T-cell (primary cell): ENCODE data around the gene OPRPN. TPM values are rescaled to one million over a fixed set of nuclear protein-coding genes. Genes with fewer than 3 reads are reported as not detected.

Experiments
- ATAC-seq, 4 experiments: fragments of 200-7000 bp in 3 of 4; fragments of 150-1000 bp in 1 of 4; cut with Tn5 transposase; replicated peaks in 1 of 4; 1 replicate in 3 of 4; 2 replicates in 1 of 4; pipeline ENCODE4 v1.10.0; 2021; ENCODE audit warnings: moderate library complexity in 3 of 4, mild to moderate bottlenecking in 2 of 4, moderate number of reproducible peaks in 1 of 4
- CTCF ChIA-PET, 2 donors: fragments of 300-600 bp; sonication (Branson Sonifier 250); formaldehyde crosslinking; loops; one replicate each; lab custom pipeline; 2022; ENCODE audit warnings: antibody characterized with exemption in 2 of 2; lab: Charles Lee
- POLR2A ChIA-PET, 2 donors: fragments of 300-600 bp; sonication (Branson Sonifier 250); formaldehyde crosslinking; loops; one replicate each; lab custom pipeline; 2022; ENCODE audit warnings: antibody characterized with exemption in 2 of 2; lab: Charles Lee
- DNase-seq, 35 experiments: peaks; one replicate each; pipeline versions ENCODE4 v3.0.0 to v3.0.0-alpha.2; 2013 to 2023
- H3K27ac ChIP-seq: one replicate; pipeline ENCODE4 v1.5.1; 2013; ENCODE audit warnings: low read length
- H3K27me3 ChIP-seq, 2 experiments: replicated peaks in 1 of 2; 1 replicate in 1 of 2; 2 replicates in 1 of 2; pipeline versions ENCODE4 v1.6.1 to v1.7.0; 2013; ENCODE audit warnings: low read length in 1 of 2, mixed read lengths in 1 of 2; ENCODE audit not compliant: control insufficient read depth in 2 of 2, insufficient read depth in 2 of 2; ENCODE audit errors: extremely low read depth in 1 of 2
- H3K36me3 ChIP-seq, 2 donors: 1 replicate in 1 of 2; 2 replicates in 1 of 2; pipeline versions ENCODE4 v1.6.1 to v1.7.0; 2013; ENCODE audit warnings: low read length in 1 of 2; ENCODE audit not compliant: control insufficient read depth in 2 of 2, insufficient read depth in 1 of 2; ENCODE audit errors: extremely low read depth in 1 of 2
- H3K4me1 ChIP-seq, 2 experiments: 1 replicate in 1 of 2; 2 replicates in 1 of 2; pipeline versions ENCODE4 v1.6.1 to v1.7.0; 2013; ENCODE audit warnings: low read length in 2 of 2, mixed read lengths in 1 of 2; ENCODE audit not compliant: insufficient read depth in 2 of 2, control insufficient read depth in 1 of 2; ENCODE audit errors: extremely low read depth in 1 of 2
- H3K4me3 ChIP-seq, 2 donors: 1 replicate in 1 of 2; 2 replicates in 1 of 2; pipeline versions ENCODE4 v1.5.1 to v1.7.0; 2013; ENCODE audit warnings: mild to moderate bottlenecking in 2 of 2, low read length in 1 of 2, moderate library complexity in 1 of 2; ENCODE audit not compliant: control insufficient read depth in 1 of 2; ENCODE audit errors: extremely low read depth in 1 of 2
- H3K9me3 ChIP-seq: 2 replicates; pipeline ENCODE4 v1.7.0; 2013
- H3K27ac Mint-ChIP-seq, 2 donors: one replicate each; pipeline ENCODE4 v1.8.0; 2020 to 2021; ENCODE audit warnings: mild to moderate bottlenecking in 2 of 2, mixed read lengths in 2 of 2
- H3K27me3 Mint-ChIP-seq, 2 donors: one replicate each; pipeline ENCODE4 v1.8.0; 2021 to 2022; ENCODE audit warnings: mixed read lengths in 2 of 2
- H3K36me3 Mint-ChIP-seq: one replicate; pipeline ENCODE4 v1.8.0; 2021; ENCODE audit warnings: mixed read lengths
- H3K4me1 Mint-ChIP-seq, 3 donors: one replicate each; pipeline ENCODE4 v1.8.0; 2020 to 2022; ENCODE audit warnings: mixed read lengths in 3 of 3, mild to moderate bottlenecking in 1 of 3
- H3K4me3 Mint-ChIP-seq, 3 donors: one replicate each; pipeline ENCODE4 v1.8.0; 2020 to 2022; ENCODE audit warnings: mild to moderate bottlenecking in 3 of 3, mixed read lengths in 3 of 3, moderate library complexity in 3 of 3
- H3K9me3 Mint-ChIP-seq, 3 donors: one replicate each; pipeline ENCODE4 v1.8.0; 2020 to 2022; ENCODE audit warnings: mixed read lengths in 3 of 3
- WGBS: methylation state at CpG from one replicate; pipeline ENCODE4 v1.1.5; 2013; ENCODE audit warnings: missing lambda C conversion rate; ENCODE audit not compliant: insufficient coverage; 5-methylcytosine and 5-hydroxymethylcytosine counted together
- total RNA-seq, 35 experiments: library from RNA in 6 of 35; stranded (reverse) in 6 of 35; fragments of 120-200 nt in 1 of 35; gene quantifications; one replicate each; pipeline versions ENCODE4 v1.2.1 to v1.2.4 and lab custom pipeline; 2013 to 2026

Gene OPRPN
- total RNA-seq, 5 donors from 2014 or later (not counting 1 experiment from before 2014, with no cell fraction given): not detected

GRCh38 chr4:70443329-70443728 is 45.6 kb downstream of the OPRPN start:
- H3K9me3 Mint-ChIP-seq: no peaks in the 10 kb centered on the region
- H3K4me1 Mint-ChIP-seq: no peaks in the 10 kb centered on the region
- Histone ChIP-seq H3K4me1 (no peaks in the 10 kb centered on the region), H3K27ac (no peak overlapping the region), H3K27me3 (no peaks in the 10 kb centered on the region), H3K36me3 (no peaks in the 10 kb centered on the region), H3K9me3 (no peaks in the 10 kb centered on the region), H3K4me3 (no peak overlapping the region)
- H3K27ac Mint-ChIP-seq: no peak overlapping the region
- 83% methylated on average over 5 of the region's 5 CpGs for WGBS
- peaks cover 5% of the 10 kb centered on the region in 2 donors for H3K27me3 Mint-ChIP-seq
- ChIA-PET CTCF (no interaction called here), POLR2A (no interaction called here)
- H3K4me3 Mint-ChIP-seq: no peak overlapping the region
- ATAC-seq: no peak
- H3K36me3 Mint-ChIP-seq: no peaks in the 10 kb centered on the region
- DNase-seq: no peak

- no peaks in the 10 kb centered on the region for H3K4me1 Mint-ChIP-seq
- WGBS: no CpG with 5 or more reads among the region's 3 CpGs
- Histone ChIP-seq H3K27ac (no peak overlapping the region), H3K9me3 (no peaks in the 10 kb centered on the region), H3K36me3 (no peaks in the 10 kb centered on the region), H3K4me1 (no peaks in the 10 kb centered on the region), H3K27me3 (no peaks in the 10 kb centered on the region), H3K4me3 (no peak overlapping the region)
- ATAC-seq: no peak
- H3K27ac Mint-ChIP-seq: no peak overlapping the region
- no peaks in the 10 kb centered on the region for H3K36me3 Mint-ChIP-seq
- CTCF ChIA-PET: no interaction called here
- no peak overlapping the region for H3K4me3 Mint-ChIP-seq
- peaks cover 0 to 5% of the 10 kb centered on the region in 2 donors for H3K27me3 Mint-ChIP-seq
- peaks cover 0 to 8% (median 7%) of the 10 kb centered on the region in 3 donors for H3K9me3 Mint-ChIP-seq
- POLR2A ChIA-PET: no interaction called here
- DNase-seq: no peak
These were observed 51.5 kb downstream of the OPRPN start for GRCh38 chr4:70449220-70449619.

- Mint-ChIP-seq H3K4me1 (no peaks in the 10 kb centered on the region), H3K36me3 (no peaks in the 10 kb centered on the region), H3K9me3 (peaks cover 0 to 8% (median 7%) of the 10 kb centered on the region in 3 donors), H3K27ac (no peak overlapping the region), H3K4me3 (no peak overlapping the region), H3K27me3 (peaks cover 0 to 8% of the 10 kb centered on the region in 2 donors)
- Histone ChIP-seq H3K27me3 (no peaks in the 10 kb centered on the region), H3K27ac (no peak overlapping the region), H3K4me3 (no peak overlapping the region), H3K4me1 (no peaks in the 10 kb centered on the region), H3K9me3 (no peaks in the 10 kb centered on the region), H3K36me3 (no peaks in the 10 kb centered on the region)
- DNase-seq (no peak), ATAC-seq (no peak)
- 17% methylated on average over 1 of the region's 1 CpG for WGBS
- POLR2A ChIA-PET: no interaction called here
- CTCF ChIA-PET: no interaction called here
These were observed 55.2 kb downstream of the OPRPN start for GRCh38 chr4:70452946-70453345.

Other genes starting within 250 kb of the OPRPN start
- gene PRR27, start 243.7 kb upstream of the OPRPN start, total RNA-seq: not detected
- gene ODAM, start 202.2 kb upstream of the OPRPN start, total RNA-seq: not detected
- not detected for gene FDCSP, start 171.8 kb upstream of the OPRPN start, total RNA-seq
- not detected for gene CSN3, start 155.3 kb upstream of the OPRPN start, total RNA-seq
- gene CABS1, start 63.0 kb upstream of the OPRPN start, total RNA-seq: not detected
- gene SMR3A, start 37.2 kb upstream of the OPRPN start, total RNA-seq: not detected
- gene SMR3B, start 14.8 kb upstream of the OPRPN start, total RNA-seq: not detected
- not detected for gene MUC7, start 74.3 kb downstream of the OPRPN start, total RNA-seq
- gene AMTN, start 120.6 kb downstream of the OPRPN start, total RNA-seq: not detected
- gene AMBN, start 194.3 kb downstream of the OPRPN start, total RNA-seq: not detected
- not detected for gene ENAM, start 230.8 kb downstream of the OPRPN start, total RNA-seq